ENCODE measurements around the gene PPP1R11.
A peak's percentile ranks its signal among the peaks of the same experiment; 100 is the strongest.
"Not testable (repeated sequence)": the region's sequence is repeated elsewhere in the genome, so short reads cannot be mapped to it uniquely, and the experiment has no call there.

PPP1R11 gene

DNA sequence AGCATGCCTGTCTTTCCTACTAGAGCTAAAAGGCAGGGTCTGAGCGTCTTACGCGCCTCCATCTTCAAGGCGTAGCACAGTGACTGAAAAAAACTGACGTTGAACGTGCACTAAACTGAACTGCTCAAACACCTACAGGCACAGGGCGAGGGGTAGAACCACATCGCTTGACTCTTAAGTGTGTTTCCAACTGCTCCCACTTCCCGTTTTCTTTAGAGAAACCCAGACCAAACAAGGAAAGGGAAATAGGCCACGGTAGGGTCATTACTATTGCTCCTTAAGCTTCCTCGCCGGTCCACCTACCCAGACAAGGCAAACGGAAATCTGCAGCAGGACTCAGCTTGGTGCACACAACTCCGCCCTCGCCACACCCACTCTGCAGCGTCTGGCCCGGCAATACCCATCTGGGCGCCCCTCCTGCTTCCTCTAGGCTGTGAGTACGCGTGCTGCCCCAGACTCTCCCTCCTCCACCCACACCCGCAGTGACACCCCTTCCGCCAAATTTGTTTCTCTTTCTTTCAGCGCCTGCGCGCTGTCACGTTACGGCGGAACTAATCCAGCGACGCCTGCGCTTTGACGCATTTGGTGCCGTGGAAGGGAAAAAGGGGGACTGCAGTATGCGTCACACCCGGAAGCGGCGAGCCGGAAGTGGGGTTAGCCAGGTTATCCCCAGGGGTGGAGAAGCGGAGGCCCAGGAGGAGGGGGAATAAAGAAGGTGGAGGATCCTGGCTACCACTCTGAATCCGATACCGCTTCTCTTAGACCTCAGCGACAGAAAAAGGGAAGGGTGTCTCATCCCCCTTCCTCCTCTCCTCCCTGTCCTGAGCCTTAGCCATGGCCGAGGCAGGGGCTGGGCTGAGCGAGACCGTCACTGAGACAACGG, at the start of gene PPP1R11:
TSS of gene PPP1R11 (plus strand) at position 622 of the 883 bp plus-strand sequence. CDS start at position 835, 213 bp downstream.
- DNase-seq: peak; percentile 99

DNA sequence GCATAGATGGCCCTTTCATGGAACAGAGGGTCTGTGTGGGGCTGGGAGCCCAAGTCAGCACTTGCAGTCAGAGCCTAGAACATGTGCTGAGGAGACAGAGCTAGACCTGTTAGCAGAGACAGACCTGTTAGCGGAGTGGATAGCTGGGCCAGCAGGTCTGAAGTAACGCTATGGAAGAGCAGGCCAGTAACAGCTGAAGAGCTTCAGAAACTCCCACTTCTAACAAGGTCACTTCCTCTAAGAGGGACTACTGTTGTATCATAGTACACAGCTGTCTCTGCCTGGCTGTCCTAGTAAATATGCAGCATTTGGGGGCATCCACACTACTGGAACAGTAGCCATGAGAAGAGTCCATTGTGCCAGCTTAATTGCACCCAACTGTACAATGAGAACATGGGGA, 47.2 kb upstream of the PPP1R11 start:
- no peak for DNase-seq

GRCh38 chr6:30020626-30021025, 46.4 kb upstream of the PPP1R11 start:
- DNase-seq: no peak

DNA sequence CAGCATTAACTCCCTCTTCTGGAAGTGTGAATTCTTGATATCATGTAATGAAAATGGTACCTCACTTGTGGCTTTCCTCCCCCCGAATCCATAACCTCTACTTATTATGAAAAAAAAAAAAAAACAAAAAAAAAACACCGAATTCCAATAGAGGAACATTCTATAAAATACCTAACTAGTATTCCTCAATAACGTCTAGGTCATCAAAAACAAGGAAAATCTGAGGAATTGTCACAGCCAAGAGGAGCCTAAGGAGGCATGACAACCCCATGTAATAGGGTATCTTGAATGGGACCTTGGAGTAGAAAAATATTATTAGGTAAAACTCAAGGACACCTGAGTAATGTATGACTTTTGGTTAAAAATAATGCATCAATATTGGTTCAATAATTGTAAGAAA, 44.8 kb upstream of the PPP1R11 start:
- DNase-seq: no peak

GRCh38 chr6:30022712-30023111, 44.3 kb upstream of the PPP1R11 start:
- DNase-seq: not testable (repeated sequence)

DNA sequence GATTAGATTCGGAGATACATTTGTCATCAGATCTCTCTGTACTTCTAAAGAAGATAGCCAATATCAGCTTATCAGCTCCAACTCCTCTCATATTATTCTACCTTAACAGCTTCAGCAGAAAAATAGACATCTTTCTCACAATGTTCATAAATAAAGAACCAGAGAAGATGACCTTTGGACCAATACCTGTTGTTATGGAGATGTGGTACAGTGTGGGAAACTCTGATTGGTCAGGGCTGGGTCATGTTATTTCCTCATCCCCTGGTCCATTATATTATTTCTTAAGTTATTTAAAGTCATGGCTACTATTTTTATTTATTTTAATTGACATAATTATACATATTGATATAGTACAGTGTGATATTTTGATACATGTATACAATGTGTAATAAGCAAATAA, 41.8 kb upstream of the PPP1R11 start:
- DNase-seq: no peak

DNA sequence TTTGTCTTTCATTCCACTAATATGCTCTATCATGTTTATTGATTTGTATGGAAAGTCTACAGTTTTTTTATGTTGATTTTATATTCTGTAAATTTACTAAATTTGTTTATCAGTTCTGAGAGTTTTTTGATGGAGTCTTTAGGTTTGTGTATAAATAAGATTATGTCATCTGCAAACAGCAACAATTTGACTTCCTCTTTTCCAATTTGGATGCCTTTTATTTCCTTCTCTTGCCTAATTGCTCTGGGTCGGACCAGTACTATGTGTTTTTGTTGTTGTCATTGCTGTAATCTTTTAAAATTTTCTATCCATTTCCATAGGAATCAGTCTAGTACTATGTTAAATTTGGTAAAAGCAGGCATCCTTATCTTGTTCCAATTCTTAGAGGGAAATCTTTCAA, 37.4 kb upstream of the PPP1R11 start:
- no peak for DNase-seq

DNA sequence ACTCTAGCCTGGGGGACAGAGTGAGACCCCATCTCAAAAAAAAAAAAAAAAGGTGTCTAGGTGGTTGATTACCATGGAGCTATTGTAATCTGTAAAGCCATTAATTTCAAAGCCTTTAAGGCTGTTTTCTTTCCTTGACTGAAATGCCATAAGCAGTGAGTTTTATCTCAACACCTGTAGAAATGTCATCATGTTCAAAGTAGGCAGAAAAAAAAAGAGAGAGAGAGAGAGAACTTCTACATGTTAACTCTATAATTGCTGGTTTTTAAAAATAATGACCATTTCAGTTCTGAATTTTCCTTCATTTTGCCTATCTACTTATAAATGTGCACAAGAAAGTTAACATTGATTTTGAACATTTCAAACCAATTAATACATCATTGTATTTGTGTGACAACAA, 35.6 kb upstream of the PPP1R11 start:
- no peak for DNase-seq

GRCh38 chr6:30033440-30033839, 33.6 kb upstream of the PPP1R11 start:
- DNase-seq: not testable (repeated sequence)

DNA sequence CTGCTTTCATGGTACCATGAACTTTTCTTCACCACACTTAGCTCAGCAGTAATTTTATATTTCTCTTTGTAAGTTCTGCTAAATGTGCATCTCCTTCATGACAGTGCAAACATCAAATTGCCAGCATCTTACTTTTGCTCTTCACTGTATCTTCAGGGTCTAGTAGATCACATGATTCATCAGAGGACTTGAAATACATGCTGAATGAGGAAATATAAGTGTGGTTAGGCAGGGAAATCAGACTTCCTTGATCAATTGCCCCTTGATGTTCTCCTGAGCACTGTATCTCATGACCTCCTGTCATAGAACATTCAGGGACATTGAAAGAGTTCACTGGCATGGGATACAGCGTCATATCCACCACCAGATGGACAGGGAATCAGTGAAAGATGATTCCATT, 31.2 kb upstream of the PPP1R11 start:
- DNase-seq: no peak

GRCh38 chr6:30037182-30037788, 29.7 kb upstream of the PPP1R11 start:
- no peak for DNase-seq

- DNase-seq: no peak
These were observed 25.8 kb upstream of the PPP1R11 start for GRCh38 chr6:30041221-30041620.

GRCh38 chr6:30041821-30042220, 25.2 kb upstream of the PPP1R11 start:
- no peak for DNase-seq

- no peak for DNase-seq
These were observed 24.5 kb upstream of the PPP1R11 start for GRCh38 chr6:30042476-30042875.

DNA sequence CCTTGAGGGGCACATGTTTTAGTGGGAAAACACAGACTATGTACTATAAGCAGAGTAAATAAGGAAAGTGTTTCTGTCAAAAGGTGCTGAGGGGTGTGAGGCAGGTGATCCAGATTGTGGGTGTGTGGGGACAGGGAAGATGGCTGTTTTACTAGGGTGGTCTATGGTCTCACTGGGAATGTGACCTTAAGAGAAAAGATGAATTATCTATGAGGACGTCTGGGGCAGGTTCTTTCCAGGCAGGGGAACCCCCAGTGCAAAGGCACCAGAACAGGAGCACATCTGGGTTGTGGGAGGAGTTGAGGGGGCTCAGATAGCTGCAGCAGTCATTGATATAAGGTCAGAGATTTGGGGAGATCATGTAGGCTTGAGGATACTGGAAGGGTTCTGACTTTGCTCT, 24.1 kb upstream of the PPP1R11 start:
- DNase-seq: no peak

- DNase-seq: no peak
These were observed 23.3 kb upstream of the PPP1R11 start for GRCh38 chr6:30043744-30044143.

DNA sequence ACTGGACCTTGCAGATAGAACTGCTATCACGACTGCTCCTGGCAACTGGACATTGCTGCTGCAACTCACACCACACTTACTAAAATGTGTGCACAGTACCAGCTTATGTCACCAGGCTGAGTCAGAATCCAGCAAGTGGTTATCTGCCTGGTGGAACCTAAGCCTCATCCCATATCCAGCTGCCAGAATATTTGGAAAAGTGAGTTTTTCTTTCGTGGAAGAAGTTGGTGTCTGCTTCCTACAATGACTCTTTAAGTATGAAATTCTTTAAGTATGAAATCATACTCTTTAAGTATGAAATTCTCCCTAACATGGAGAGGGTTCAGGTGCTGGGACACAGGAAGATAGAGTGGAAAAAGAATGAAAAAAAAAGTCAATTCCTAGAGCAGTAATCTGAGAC, 22.4 kb upstream of the PPP1R11 start:
- DNase-seq: no peak

DNA sequence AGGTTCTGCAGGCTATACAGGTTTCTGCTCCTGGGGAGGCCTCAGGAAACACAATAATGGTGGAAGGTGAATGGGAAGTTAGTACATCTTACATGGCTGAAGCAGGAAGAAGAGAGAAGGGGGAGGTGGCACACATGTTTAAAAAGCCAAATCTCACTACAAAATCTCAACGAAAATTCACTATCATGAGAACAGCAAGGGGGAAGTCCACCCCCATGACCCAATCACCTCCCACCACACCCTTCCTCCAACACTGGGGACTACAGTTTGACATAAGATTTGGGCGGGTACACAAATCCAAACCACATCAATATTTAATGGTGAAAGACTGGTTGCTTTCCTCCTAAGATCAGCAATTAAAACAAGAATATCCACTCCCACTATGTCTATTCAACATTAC, 19.8 kb upstream of the PPP1R11 start:
- no peak for DNase-seq

GRCh38 chr6:30053682-30054081, 13.3 kb upstream of the PPP1R11 start:
- DNase-seq: no peak

DNA sequence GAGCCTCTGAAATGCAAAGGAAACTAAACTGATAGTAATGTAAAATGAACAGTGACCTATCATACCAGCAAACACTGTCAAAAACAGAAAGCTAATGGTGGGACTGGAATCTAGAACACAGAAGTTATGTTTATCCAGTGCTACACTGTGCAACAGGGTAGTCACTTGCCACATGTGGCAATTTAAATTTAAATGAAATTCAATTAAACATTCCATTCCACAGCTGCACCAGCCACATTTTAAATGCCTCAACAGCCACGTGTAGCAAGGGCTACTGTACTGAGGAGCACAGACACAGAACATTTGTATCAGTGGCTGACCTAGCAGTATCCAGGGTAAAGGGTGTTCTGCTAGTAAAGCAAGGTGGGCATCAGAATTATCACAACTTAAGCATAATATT, 11.5 kb upstream of the PPP1R11 start:
- DNase-seq: no peak

- peak; percentile 51 for DNase-seq
These were observed 6.3 kb upstream of the PPP1R11 start for GRCh38 chr6:30060606-30061091.

- DNase-seq: peak; percentile 89
These were observed 5.7 kb upstream of the PPP1R11 start, which contains the start of gene POLR1H for GRCh38 chr6:30061092-30061857. POLR1H (plus strand) TSS chr6:30061265; CDS start chr6:30061525, 260 bp downstream.

DNA sequence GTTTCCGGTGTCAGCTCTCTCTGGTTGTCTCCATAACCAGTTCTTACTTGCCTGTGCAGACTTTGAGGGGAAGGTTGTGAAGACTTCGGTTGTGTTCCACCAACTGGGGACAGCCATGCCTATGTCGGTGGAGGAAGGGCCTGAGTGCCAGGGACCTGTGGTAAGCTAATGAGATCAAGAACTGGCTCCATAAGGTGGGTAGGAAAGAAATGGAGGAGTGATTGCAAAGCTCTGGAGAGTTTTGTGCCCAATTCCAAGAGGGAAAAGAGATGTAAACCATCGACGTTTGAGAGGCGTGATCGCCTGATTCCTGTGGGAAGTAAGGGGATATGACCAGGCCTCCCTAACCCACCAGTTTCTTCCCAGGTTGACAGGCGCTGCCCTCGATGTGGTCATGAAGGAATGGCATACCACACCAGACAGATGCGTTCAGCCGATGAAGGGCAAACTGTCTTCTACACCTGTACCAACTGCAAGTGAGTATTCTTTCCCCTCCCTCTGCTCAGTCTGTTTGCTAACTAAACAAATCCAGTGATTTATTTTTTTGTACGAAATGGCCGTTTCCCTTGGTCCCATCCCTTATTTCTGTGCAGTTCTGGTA, 5.0 kb upstream of the PPP1R11 start:
- DNase-seq: no peak

All from stimulated activated CD4-positive, alpha-beta T cell treated with anti-CD3 and anti-CD28 coated beads, Interleukin-15, amount 100 ng/mL, for 24 hours (primary cell).